Large intestine (tissue), 3 donors: ENCODE results near the gene ITGA6. TPM values are rescaled to one million over a fixed set of nuclear protein-coding genes. Genes with fewer than 3 reads are reported as not detected.

ENCODE experiments used
- DNase-seq, 2 donors: peaks; one replicate each; pipeline versions ENCODE4 v3.0.0 to v3.0.0-alpha.2; 2013
- H3K27ac ChIP-seq: one replicate; pipeline ENCODE4 v1.5.1; 2013; ENCODE audit warnings: low read length
- H3K27me3 ChIP-seq: 2 replicates; pipeline ENCODE4 v1.6.1; 2013; ENCODE audit warnings: low read length; ENCODE audit not compliant: control insufficient read depth, insufficient read depth
- H3K36me3 ChIP-seq: 2 replicates; pipeline ENCODE4 v1.6.1; 2013; ENCODE audit warnings: low read length; ENCODE audit not compliant: control insufficient read depth, insufficient read depth
- H3K4me1 ChIP-seq: one replicate; pipeline ENCODE4 v1.6.1; 2013; ENCODE audit warnings: low read length; ENCODE audit not compliant: control insufficient read depth, insufficient read depth
- H3K4me3 ChIP-seq: one replicate; pipeline ENCODE4 v1.5.1; 2013; ENCODE audit warnings: low read length
- H3K9me3 ChIP-seq: one replicate; pipeline ENCODE4 v1.6.1; 2013; ENCODE audit warnings: mild to moderate bottlenecking, low read depth, low read length, moderate library complexity; ENCODE audit not compliant: control insufficient read depth
- WGBS: methylation state at CpG from one replicate; pipeline ENCODE4 v1.1.5; 2013; ENCODE audit warnings: low lambda C conversion rate; ENCODE audit not compliant: insufficient coverage; 5-methylcytosine and 5-hydroxymethylcytosine counted together
- polyA plus RNA-seq: library from polyadenylated mRNA; unstranded; fragments of 120-200 nt; gene quantifications from one replicate; pipeline ENCODE4 v1.2.1, GENCODE V29; 2013

ITGA6 gene
- polyA plus RNA-seq, 1 donor, result 75.8 TPM

DNA sequence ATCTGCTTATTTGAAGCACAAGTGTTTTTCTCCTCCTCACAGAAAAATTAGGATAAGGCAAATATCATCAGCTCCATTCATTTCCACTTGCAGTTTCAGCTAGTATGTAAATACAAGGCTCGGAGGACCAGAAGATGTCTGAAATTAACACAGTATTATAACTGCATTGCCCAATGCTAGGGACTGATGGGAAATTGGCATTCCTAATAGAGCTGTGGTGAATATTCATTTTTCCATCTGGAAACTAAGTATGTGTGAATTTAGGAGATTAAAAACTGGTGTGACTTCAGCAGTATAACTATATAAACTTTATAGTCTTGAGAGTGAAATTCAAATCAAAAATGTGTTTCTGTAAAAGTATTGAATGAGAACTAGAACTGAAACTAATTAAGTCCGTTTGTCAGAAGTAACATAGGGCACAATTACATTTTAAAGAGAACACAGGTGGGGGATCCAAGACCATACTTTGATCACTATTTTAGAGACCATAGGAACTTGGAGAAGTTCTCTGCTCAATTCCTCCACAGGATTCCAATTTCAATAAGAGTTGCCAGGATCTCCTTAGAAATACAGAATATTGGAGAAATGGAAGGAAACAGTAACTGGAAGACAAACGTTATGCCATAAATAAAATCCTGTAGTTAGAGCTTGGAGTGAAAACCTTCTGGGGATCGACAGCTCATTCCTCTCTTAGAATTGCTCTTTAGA lies 12.1 kb upstream of the ITGA6 start:
- Histone ChIP-seq H3K36me3 (no peaks in the 10 kb centered on the region), H3K4me1 (no peaks in the 10 kb centered on the region), H3K4me3 (no peak overlapping the region), H3K9me3 (no peaks in the 10 kb centered on the region), H3K27me3 (no peaks in the 10 kb centered on the region), H3K27ac (no peak overlapping the region)
- WGBS, result 75% methylated on average over 3 of the region's 4 CpGs
- no peak for DNase-seq

DNA sequence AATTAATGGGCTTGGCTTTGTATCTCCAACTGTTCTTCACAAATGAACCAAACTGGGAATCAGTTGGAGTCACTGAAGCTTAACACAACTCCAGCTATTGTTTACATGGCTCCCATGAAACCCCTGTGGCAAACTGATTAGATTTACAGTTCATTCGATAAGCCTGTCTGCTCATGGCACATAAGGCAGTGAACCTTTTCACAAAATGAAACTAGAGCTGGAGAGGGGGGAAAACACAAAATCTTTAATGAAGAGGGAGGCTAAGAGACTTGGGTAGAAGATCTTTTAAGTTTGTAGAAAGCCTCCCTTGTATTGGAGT lies 11.6 kb upstream of the ITGA6 start:
- Histone ChIP-seq H3K36me3 (no peaks in the 10 kb centered on the region), H3K9me3 (no peaks in the 10 kb centered on the region), H3K27ac (no peak overlapping the region), H3K4me1 (no peaks in the 10 kb centered on the region), H3K27me3 (no peaks in the 10 kb centered on the region), H3K4me3 (no peak overlapping the region)
- no peak for DNase-seq
- WGBS, result no CpG with 5 or more reads among the region's 1 CpG

DNA sequence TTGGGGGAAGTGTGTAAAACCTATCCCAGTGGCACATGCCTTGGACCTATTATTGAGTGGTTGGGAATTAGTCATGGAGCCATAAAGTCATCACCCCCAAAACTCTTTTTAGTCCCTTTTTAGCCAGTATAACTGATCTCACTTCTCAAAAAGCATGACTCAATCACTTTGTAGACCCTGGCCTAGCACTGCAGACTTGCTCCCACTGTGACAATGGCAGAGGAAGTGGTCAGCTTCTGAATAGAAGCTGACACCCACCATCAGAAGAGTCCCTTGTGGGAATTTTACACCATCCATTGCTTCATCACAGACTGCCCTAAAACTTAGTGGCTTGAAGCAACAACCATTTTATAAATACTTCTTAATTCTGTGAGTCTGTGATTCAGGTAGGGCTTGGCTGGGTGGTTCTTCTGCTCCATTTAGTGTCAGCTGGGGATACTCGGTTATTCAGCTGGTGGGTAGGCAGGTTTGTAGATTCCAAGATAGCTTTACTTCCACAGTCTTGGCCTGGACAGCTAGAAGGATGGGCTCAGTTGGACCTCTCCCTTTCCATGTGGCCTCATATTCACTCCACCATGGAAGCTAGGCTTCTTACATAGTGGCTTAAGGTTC lies 10.8 kb upstream of the ITGA6 start:
- no peaks in the 10 kb centered on the region for H3K27me3 ChIP-seq
- no peaks in the 10 kb centered on the region for H3K36me3 ChIP-seq
- no CpG with 5 or more reads among the region's 1 CpG for WGBS
- no peak for DNase-seq
- no peaks in the 10 kb centered on the region for H3K9me3 ChIP-seq
- H3K4me1 ChIP-seq, result no peaks in the 10 kb centered on the region
- no peak overlapping the region for H3K27ac ChIP-seq
- H3K4me3 ChIP-seq, result no peak overlapping the region

DNA sequence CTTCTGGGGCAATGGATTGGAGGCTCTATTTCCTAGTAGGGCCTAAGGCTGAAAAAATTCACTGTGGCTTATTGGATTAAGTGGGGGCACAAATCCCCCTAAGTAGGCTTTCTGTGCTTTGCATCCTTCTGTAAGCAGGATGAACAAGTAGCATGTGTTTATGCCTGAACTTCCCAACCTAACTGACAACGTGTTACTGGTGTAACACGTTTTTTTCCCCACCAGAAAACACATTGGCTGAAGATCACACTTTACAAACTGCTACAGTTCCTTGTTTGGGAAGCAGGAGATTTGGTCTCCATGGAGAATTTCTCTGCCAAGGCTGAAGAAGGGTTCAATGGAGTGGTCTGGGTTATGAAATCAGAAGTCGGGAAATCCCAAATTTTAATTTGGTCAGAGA lies 7.2 kb upstream of the ITGA6 start:
- Histone ChIP-seq H3K9me3 (no peaks in the 10 kb centered on the region), H3K27me3 (no peaks in the 10 kb centered on the region), H3K4me1 (no peaks in the 10 kb centered on the region), H3K36me3 (no peaks in the 10 kb centered on the region), H3K4me3 (no peak overlapping the region), H3K27ac (no peak overlapping the region)
- DNase-seq, result no peak
- WGBS, result no CpG with 5 or more reads among the region's 3 CpGs

DNA sequence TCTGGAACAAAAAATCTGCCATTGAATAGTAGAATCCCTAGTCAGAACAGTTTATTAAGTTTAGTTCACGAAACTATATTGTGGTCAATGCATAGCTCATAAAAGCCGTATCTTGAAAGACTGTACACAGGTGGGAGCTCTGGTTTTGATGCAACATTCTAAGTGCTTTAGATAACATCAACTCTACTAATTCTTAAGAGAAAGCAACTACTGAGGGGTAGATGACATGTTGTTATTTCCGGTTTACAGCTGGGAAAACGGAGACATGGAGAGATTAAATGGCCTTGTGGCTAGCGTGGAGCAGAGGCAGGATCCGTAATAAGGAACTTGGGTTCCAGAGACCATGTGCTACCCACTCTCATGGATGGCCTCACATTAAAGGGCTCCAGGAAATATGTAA lies 4.2 kb upstream of the ITGA6 start:
- no peak overlapping the region for H3K27ac ChIP-seq
- no peaks in the 10 kb centered on the region for H3K9me3 ChIP-seq
- WGBS, result no CpG with 5 or more reads among the region's 6 CpGs

DNA sequence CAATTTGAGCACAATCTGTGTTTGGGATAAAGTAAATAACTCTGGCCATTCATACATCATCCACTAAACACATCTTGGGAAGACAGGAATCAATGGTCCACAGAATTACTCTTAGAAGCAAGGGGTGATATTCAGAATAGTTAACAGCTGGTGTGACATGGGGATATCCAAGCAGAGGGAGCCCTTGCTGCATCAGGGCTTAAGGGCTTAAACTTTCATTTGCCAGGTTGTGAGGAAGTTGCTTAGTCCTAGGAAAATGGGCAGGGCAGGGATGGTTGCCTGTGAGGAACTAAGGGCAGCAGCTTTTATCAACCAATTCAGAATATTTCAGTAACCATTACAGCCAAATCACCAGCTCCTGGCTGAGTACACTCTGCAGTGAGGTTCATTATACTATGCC lies 2.0 kb upstream of the ITGA6 start:
- DNase-seq, result no peak
- peaks cover 3% of the 10 kb centered on the region for H3K27me3 ChIP-seq

More for the DNA sequence above, 4.2 kb upstream of the ITGA6 start:
- Histone ChIP-seq H3K4me3 (no peak overlapping the region), H3K36me3 (no peaks in the 10 kb centered on the region), H3K27me3 (peaks cover 3% of the 10 kb centered on the region), H3K4me1 (peaks cover 7% of the 10 kb centered on the region)
- no peak for DNase-seq

DNA sequence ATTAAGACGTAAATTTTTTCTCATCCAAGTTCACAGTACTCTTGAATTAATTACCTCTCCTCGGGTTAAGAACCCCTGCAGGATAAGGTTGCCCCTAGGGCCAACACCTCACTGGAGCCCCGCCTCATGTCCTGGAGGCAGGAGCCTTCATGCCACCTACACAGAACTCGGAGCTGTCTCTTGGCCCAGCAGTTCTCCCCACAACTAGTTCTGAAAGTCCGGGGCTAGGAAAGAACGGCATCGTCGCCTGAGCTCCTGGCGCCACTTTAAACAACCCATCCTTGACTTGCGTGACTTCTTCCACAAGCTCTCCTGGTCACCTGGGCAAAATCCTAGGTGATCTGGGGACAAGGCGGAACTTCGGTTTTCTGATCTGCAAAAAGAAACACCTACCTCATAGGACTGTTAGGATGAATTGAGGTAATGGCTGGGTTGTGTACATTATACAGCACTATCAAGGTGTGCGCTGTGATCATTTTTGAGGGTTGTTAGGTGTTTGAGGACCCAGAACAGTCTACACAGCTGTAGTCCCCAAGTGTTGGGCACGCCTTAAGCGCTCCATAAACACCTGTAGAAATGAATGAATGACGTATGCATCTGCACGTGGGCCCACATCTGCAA lies 641 bp upstream of the ITGA6 start:
- no CpG with 5 or more reads among the region's 17 CpGs for WGBS
- DNase-seq, result no peak
- H3K4me3 ChIP-seq, result peak overlapping the region; percentile 77

More for the DNA sequence above, 2.0 kb upstream of the ITGA6 start:
- Histone ChIP-seq H3K4me1 (peaks cover 7% of the 10 kb centered on the region), H3K27ac (no peak overlapping the region), H3K4me3 (no peak overlapping the region), H3K36me3 (no peaks in the 10 kb centered on the region), H3K9me3 (no peaks in the 10 kb centered on the region)

DNA sequence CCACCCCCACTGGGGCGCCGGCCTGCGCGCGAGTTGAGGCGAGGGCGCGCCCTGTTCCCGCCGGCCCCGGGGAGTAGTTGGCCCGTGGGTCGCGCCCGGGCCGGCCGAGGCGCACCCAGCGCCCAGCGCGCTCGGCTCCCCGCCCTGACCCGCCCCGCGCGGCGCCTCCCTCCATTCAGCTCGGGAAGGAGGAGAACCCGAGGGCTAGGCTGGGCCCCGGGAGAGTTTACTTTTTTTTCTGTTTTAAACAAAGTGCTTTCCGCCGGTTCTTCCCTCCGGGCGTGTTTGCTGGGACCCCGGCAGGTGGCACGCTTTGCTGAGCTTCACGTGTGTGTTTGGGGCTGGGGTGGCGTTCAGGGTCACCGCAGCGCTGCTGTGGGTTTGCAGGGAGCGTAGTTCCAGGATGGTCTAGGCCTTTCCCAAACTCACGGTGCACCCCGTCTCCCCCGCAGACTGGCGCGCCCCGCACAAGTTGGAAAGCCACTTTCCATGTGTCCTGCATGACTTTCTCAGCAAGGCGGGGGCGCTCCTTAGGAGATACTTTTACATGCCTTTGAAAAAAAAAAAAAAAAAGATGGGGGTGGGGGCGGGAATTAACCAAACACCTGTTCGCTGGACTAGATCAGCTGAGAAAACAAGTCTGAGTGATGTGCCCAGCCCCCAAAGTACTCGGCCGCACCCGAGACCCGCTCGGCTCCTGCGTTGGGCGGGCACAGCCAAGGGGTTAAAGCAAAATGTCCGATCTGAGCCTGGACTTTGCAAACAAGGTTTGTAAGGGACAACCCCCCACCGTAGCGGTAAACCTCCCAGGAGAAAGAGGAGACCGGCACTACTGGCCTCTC lies 825 bp downstream of the ITGA6 start:
- H3K27me3 ChIP-seq, result peaks cover 3% of the 10 kb centered on the region
- H3K4me3 ChIP-seq, result peak overlapping the region; percentile 77
- H3K27ac ChIP-seq, result peak overlapping the region; percentile 88
- DNase-seq, result peak; percentile 60 to 76
- H3K9me3 ChIP-seq, result no peaks in the 10 kb centered on the region
- no peaks in the 10 kb centered on the region for H3K36me3 ChIP-seq
- WGBS, result no CpG with 5 or more reads among the region's 63 CpGs
- peaks cover 29% of the 10 kb centered on the region for H3K4me1 ChIP-seq

More for the DNA sequence above, 641 bp upstream of the ITGA6 start:
- Histone ChIP-seq H3K27ac (peak overlapping the region; percentile 88), H3K9me3 (no peaks in the 10 kb centered on the region), H3K36me3 (no peaks in the 10 kb centered on the region), H3K4me1 (peaks cover 15% of the 10 kb centered on the region), H3K27me3 (peaks cover 3% of the 10 kb centered on the region)

DNA sequence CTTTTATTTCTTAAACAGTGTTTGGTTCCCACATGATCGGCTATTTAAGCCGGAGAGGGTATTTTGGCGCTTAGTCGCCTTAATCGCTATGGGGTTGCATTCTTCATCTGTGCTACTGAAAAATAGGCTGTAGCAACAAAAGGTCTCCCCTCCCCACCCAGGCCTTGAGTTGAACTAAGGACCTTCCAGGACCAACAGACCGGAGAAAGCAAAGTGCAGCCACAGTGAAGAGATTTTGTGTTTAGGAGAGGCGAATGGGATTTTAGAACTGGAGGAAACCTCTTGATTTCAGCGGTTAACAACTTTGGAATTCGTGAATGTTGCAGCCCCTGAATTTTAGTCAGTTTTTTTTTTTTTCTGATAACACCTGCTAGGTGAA lies 1.4 kb downstream of the ITGA6 start:
- Histone ChIP-seq H3K9me3 (no peaks in the 10 kb centered on the region), H3K4me3 (peak overlapping the region; percentile 77), H3K4me1 (peaks cover 35% of the 10 kb centered on the region), H3K27ac (peak overlapping the region; percentile 88), H3K27me3 (peaks cover 3% of the 10 kb centered on the region), H3K36me3 (no peaks in the 10 kb centered on the region)
- DNase-seq, result no peak
- 20% methylated on average over 1 of the region's 9 CpGs for WGBS

DNA sequence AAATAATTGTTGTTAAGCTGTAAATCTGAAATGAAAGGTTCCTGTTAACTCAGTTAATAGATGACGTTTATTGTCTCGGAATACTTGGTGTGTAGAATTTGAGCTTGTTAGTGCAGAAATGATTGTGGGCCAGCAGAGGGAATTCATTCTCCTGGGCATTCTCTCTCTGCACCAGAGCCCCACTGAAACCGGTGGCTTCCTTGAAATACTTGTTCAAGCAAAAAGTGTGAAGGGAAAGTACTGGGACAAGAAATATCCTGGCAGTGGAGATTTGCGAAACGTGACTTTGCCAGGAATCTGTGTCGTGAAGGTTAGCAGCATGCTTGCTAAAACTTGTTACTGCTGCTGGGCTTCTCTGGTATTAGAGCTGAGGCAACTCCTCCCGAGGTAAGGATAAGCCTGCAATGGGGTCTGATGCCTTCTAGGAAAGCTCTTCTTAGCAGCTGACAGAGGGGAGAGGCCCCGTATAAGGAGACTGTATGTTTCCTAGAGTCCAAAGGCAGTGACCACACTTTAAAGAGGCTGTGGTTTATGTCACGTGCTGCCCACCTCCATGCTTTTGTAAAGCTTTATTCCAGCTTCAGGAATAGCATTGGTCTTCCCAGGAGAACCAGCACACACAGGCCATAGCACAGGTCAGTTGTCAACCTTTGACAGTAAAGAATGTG lies 2.0 kb downstream of the ITGA6 start:
- H3K4me1 ChIP-seq, result peaks cover 42% of the 10 kb centered on the region
- H3K9me3 ChIP-seq, result no peaks in the 10 kb centered on the region
- H3K4me3 ChIP-seq, result peak overlapping the region; percentile 77
- peak in 1 of 2 donors; percentile 79 for DNase-seq
- H3K36me3 ChIP-seq, result no peaks in the 10 kb centered on the region
- no CpG with 5 or more reads among the region's 9 CpGs for WGBS
- peak overlapping the region; percentile 88 for H3K27ac ChIP-seq
- H3K27me3 ChIP-seq, result peaks cover 3% of the 10 kb centered on the region
